Suprapubic skin (tissue), 4 donors: Measurements from ENCODE around the gene COMMD7. TPM values are rescaled to one million over a fixed set of nuclear protein-coding genes. Genes with fewer than 3 reads are reported as not detected.
A peak's percentile ranks its signal among the peaks of the same experiment; 100 is the strongest.

Source experiments
- DNase-seq, 2 donors: peaks; one replicate each; pipeline ENCODE4 v3.0.0-alpha.2; 2019; ENCODE audit warnings: low spot score in 2 of 2
- H3K27ac ChIP-seq: fragments of 200-600 bp; sonication (generic); one replicate; pipeline ENCODE4 v1.5.1; 2019
- H3K27me3 ChIP-seq: fragments of 200-600 bp; sonication (generic); one replicate; pipeline ENCODE4 v1.5.1; 2019
- H3K36me3 ChIP-seq: fragments of 200-600 bp; sonication (generic); one replicate; pipeline ENCODE4 v1.5.1; 2019
- H3K4me1 ChIP-seq: fragments of 200-600 bp; sonication (generic); one replicate; pipeline ENCODE4 v1.5.1; 2019
- H3K4me3 ChIP-seq: fragments of 200-600 bp; sonication (generic); one replicate; pipeline ENCODE4 v1.5.1; 2019; ENCODE audit warnings: mild to moderate bottlenecking
- H3K9me3 ChIP-seq: fragments of 200-600 bp; sonication (generic); one replicate; pipeline ENCODE4 v1.5.1; 2019
- EP300 ChIP-seq: sonication (generic); formaldehyde crosslinking; IDR thresholded peaks from one replicate; pipeline ENCODE4 v1.6.1; 2017; ENCODE audit warnings: antibody characterized with exemption
- POLR2A ChIP-seq, 2 donors: fragments of 450-650 bp; IDR thresholded peaks; one replicate each; pipeline ENCODE4 v1.6.1; 2017; ENCODE audit warnings: antibody characterized with exemption in 2 of 2, mild to moderate bottlenecking in 2 of 2, moderate library complexity in 2 of 2
- POLR2AphosphoS5 ChIP-seq, 3 donors: sonication (generic); formaldehyde crosslinking; IDR thresholded peaks; one replicate each; pipeline ENCODE4 v1.6.1; 2017; ENCODE audit warnings: antibody characterized with exemption in 3 of 3
- WGBS: methylation state at CpG from one replicate; pipeline ENCODE4 v1.1.5; 2018; 5-methylcytosine and 5-hydroxymethylcytosine counted together
- total RNA-seq, 4 donors: library from RNA; depleted of rRNA; stranded (reverse); fragments of >200 nt; gene quantifications; one replicate each; pipeline ENCODE4 v1.1.0, GENCODE V29; 2016
- TF ChIP-seq, protein P1 (sequence below), 2 donors: fragments of 200-600 bp in 1 of 2; fragments of 450-650 bp in 1 of 2; sonication (generic) in 1 of 2; IDR thresholded peaks; one replicate each; pipeline ENCODE4 v1.5.1; 2016 to 2019; ENCODE audit warnings: antibody characterized with exemption in 2 of 2, mild to moderate bottlenecking in 1 of 2, moderate library complexity in 1 of 2

Gene COMMD7
- total RNA-seq, 4 donors from 2014 or later: 13.3 to 17.5 (median 15.6) TPM

DNA sequence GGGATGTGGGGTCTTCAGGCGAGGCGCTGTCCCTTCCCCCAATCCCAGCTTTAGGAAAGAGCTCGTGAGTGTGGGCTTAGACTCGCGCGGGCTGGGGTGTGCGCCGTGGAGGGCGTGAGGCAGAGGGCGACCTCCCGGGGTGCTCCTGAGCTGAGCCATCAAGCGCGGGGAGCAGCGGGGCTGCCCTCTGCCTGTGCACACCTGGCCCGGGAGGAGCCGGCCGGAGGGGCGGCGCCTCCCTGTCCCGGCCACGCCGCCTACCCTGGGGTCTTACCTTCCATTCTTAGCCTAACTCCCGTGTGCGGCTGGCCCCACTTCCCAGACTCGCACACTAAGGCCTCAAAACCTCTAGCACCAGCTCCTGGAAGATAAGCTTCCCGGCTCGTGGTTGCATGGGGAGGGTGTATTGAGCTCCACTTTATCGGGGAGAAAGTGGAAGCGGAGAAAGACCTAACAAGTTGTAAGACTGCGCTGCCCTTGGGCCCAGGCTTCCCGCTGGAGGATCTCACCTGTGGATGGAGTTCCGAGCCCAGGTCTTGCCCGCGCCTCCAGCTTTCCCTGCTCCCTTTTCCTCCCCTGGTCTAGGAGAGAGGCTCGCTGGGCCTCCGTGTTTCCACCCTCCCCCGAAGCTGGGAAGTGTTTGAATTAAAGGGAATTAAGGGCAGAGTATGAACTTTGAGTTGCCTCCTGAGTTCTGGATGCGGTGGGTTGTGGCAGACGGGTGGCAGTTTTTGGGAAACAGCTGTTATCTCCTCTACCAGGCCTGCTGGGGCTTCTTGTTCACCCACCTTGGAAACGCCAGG is 20.1 kb upstream of the COMMD7 start:
- H3K9me3 ChIP-seq: no peaks in the 10 kb centered on the region
- H3K4me1 ChIP-seq: peaks cover 29% of the 10 kb centered on the region
- TF ChIP-seq POLR2AphosphoS5 (IDR thresholded peaks at IDR 0.05) (no peak), EP300 (no peak), POLR2A (IDR thresholded peaks at IDR 0.05) (no peak)
- TF ChIP-seq, protein P1, sequence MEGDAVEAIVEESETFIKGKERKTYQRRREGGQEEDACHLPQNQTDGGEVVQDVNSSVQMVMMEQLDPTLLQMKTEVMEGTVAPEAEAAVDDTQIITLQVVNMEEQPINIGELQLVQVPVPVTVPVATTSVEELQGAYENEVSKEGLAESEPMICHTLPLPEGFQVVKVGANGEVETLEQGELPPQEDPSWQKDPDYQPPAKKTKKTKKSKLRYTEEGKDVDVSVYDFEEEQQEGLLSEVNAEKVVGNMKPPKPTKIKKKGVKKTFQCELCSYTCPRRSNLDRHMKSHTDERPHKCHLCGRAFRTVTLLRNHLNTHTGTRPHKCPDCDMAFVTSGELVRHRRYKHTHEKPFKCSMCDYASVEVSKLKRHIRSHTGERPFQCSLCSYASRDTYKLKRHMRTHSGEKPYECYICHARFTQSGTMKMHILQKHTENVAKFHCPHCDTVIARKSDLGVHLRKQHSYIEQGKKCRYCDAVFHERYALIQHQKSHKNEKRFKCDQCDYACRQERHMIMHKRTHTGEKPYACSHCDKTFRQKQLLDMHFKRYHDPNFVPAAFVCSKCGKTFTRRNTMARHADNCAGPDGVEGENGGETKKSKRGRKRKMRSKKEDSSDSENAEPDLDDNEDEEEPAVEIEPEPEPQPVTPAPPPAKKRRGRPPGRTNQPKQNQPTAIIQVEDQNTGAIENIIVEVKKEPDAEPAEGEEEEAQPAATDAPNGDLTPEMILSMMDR (IDR thresholded peaks at IDR 0.05): no peak
- peak overlapping the region; percentile 87 for H3K4me3 ChIP-seq
- DNase-seq: no peak
- no peaks in the 10 kb centered on the region for H3K27me3 ChIP-seq
- H3K27ac ChIP-seq: no peak overlapping the region
- H3K36me3 ChIP-seq: no peaks in the 10 kb centered on the region
- WGBS: 16% methylated on average over 30 of the region's 40 CpGs

DNA sequence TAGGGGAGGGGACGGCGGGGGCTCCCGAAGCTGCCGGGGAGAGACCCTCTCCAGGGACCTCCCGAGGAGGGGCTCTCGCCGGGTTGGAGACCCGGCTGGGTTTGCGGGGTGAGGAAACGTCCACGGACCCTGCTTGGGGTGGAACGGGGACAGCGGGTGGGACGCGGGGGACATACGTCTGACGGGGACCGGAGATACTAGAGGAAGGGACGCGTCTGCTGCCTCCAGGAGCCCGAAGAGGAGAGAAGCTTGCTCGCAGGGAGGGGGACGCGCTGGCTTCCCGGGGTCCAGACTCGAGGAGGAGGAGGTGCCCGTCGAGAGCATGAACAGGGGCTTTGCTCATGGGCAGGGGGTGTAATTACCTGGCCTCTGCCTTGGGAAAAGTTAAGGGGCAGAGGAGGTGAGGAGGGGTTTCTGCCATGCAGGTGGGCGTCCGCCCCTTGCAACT is 19.5 kb upstream of the COMMD7 start:
- H3K27ac ChIP-seq: no peak overlapping the region
- H3K9me3 ChIP-seq: no peaks in the 10 kb centered on the region
- H3K36me3 ChIP-seq: no peaks in the 10 kb centered on the region
- no peak for DNase-seq
- WGBS: under 1% methylated on average over 24 of the region's 30 CpGs
- peaks cover 29% of the 10 kb centered on the region for H3K4me1 ChIP-seq
- H3K27me3 ChIP-seq: no peaks in the 10 kb centered on the region
- TF ChIP-seq, protein P1 (IDR thresholded peaks at IDR 0.05): no peak
- no peak for TF ChIP-seq EP300
- no peak for TF ChIP-seq POLR2AphosphoS5 (IDR thresholded peaks at IDR 0.05)
- TF ChIP-seq POLR2A (IDR thresholded peaks at IDR 0.05): no peak
- peak overlapping the region; percentile 87 for H3K4me3 ChIP-seq

DNA sequence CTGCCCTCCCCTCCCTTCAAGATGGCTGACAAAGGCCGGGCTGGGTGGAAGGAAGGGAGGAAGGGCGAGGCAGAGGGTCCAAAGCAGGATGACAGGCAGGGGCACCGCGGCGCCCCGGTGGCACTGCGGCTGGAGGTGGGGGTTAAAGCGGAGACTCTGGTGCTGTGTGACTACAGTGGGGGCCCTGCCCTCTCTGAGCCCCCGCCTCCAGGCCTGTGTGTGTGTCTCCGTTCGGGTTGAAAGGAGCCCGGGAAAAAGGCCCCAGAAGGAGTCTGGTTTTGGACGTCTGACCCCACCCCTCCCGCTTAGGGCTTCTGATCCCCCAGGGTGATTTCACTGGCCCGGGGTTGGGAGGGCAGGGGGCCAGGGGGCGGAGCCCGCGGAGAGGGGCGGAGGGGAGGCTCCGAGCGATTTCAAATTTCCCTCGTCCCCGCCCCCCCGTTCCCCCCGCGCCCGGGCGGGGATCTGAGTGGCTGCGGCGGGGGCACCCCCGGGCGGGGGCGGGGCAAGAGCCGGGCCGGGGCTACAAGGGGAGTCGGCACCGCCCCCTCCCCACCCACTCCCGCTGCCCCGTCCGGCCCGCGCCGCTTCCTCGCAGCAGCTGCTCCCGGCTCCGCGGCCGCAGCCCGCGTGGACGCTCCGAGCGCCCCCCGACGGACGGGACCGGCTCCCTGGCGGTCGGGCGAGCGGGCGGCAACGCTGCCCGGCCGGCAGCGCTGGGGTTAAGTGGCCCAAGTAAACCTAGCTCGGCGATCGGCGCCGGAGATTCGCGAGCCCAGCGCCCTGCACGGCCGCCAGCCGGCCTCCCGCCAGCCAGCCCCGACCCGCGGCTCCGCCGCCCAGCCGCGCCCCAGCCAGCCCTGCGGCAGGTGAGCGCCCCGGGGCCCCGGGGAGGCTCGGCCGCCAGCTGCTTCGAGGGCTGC is 18.8 kb upstream of the COMMD7 start, which contains the start of gene DNMT3B:
Gene DNMT3B, plus strand, starts transcription at position 555 of the 923 bp plus-strand sequence. CDS start 17,939 bp downstream, outside the sequence.
- Histone ChIP-seq H3K4me1 (peaks cover 29% of the 10 kb centered on the region), H3K27ac (no peak within 1 kb of the TSS), H3K9me3 (no peaks in the 10 kb centered on the region), H3K27me3 (no peaks in the 10 kb centered on the region), H3K36me3 (no peaks in the 10 kb centered on the region), H3K4me3 (peak within 1 kb of the TSS; percentile 87)
- no peak for DNase-seq
- 1% methylated on average over 37 of the region's 92 CpGs for WGBS
- no peak for TF ChIP-seq POLR2A (IDR thresholded peaks at IDR 0.05)
- TF ChIP-seq, protein P1 (IDR thresholded peaks at IDR 0.05): peak in 1 of 2 donors; percentile 22
- TF ChIP-seq POLR2AphosphoS5 (IDR thresholded peaks at IDR 0.05): no peak
- no peak for TF ChIP-seq EP300

DNA sequence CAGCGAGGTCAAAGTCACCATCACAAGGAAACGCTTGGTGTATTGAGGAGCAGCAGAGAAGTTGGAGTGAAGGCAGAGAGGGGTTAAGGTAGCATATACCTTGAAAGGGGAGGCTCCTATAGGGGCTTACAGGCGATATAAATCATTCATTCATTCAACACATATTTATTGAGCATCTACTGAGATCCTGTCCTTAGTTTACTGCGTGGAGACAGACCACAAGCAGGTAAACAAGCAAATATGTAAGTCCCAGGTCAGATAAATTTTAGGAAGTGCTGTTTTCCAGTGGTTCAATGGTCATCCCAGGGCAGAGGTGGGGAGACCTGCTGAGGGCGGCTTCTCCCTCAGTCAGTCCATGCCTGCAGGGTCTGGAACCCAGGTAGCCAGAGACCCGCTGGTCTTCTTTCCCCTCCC is 18.2 kb upstream of the COMMD7 start:
- TF ChIP-seq, protein P1 (IDR thresholded peaks at IDR 0.05): no peak
- peak overlapping the region; percentile 87 for H3K4me3 ChIP-seq
- 43% methylated on average over 6 of the region's 6 CpGs for WGBS

DNA sequence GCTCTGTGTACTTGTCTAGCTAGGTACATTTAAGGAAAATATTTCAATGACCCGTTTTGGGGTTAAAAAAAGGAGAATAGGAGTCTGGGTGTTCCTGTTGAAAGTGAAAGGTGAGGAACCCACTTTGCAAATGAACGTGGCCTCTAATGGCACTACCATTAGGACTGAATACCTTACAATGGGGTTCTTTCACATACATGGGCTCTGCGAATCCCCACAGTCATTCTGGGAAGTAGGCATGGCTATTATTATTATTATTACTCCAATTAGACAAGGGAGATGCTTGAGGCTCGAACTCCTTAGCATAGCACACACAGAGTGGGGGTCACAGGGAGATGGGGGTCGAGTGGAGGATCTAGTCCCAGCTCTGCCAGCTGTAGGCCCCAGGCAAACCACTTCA is 12.9 kb upstream of the COMMD7 start:
- Histone ChIP-seq H3K27ac (no peak overlapping the region), H3K27me3 (no peaks in the 10 kb centered on the region), H3K9me3 (no peaks in the 10 kb centered on the region), H3K4me3 (no peak overlapping the region), H3K36me3 (no peaks in the 10 kb centered on the region), H3K4me1 (no peaks in the 10 kb centered on the region)
- no peak for TF ChIP-seq POLR2A (IDR thresholded peaks at IDR 0.05)
- TF ChIP-seq, protein P1 (IDR thresholded peaks at IDR 0.05): no peak
- no peak for TF ChIP-seq EP300
- no peak for TF ChIP-seq POLR2AphosphoS5 (IDR thresholded peaks at IDR 0.05)
- WGBS: 68% methylated on average over 5 of the region's 5 CpGs
- DNase-seq: no peak

More for the DNA sequence above, 18.2 kb upstream of the COMMD7 start:
- Histone ChIP-seq H3K4me1 (peaks cover 29% of the 10 kb centered on the region), H3K27me3 (no peaks in the 10 kb centered on the region), H3K27ac (no peak overlapping the region), H3K36me3 (no peaks in the 10 kb centered on the region), H3K9me3 (no peaks in the 10 kb centered on the region)
- DNase-seq: no peak
